Measurements from ENCODE around the gene APPL2.

DNA sequence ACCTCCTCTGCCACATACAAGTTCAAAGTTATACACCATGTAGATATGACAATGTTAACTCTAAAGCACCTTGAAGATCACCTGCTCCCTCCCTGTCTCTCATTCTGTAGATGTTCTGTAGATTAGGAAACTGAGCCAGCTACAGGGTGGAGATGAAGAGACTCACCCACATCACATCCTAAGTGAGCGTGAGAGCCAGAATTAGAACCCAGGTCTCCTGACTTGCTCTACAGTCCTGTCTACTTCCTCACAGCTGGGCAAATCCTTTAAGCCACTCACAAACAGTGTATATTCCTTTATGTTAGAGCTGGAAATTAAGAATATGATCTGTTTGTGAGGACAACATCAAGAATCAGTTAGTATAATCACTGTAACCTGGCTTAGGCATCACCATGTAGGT is 1.8 kb downstream of the APPL2 start:
- no peak for TF ChIP-seq EZH2 (IDR thresholded peaks at IDR 0.05; ENCODE audit: insufficient read depth, poor library complexity, severe bottlenecking)
- no peak for TF ChIP-seq EZH2phosphoT487 (IDR thresholded peaks at IDR 0.05; ENCODE audit: insufficient read depth, low read depth)
